SKM-1 (cell line): ENCODE results near the gene MBNL2.

Experiments used
- DNase-seq: peaks from one replicate; lab custom pipeline; 2025; ENCODE audit not compliant: unreplicated experiment; lab: John Stamatoyannopoulos, UW

Gene MBNL2

GRCh38 chr13:97250560-97250959, 28.4 kb downstream of the MBNL2 start:
- DNase-seq: no peak

- no peak for DNase-seq
These were observed 30.6 kb downstream of the MBNL2 start for GRCh38 chr13:97252735-97253134.

GRCh38 chr13:97253581-97254293, 31.6 kb downstream of the MBNL2 start:
- DNase-seq: no peak

- no peak for DNase-seq
These were observed 32.7 kb downstream of the MBNL2 start for GRCh38 chr13:97254816-97255215.

GRCh38 chr13:97255515-97256021, 33.4 kb downstream of the MBNL2 start:
- DNase-seq: no peak

GRCh38 chr13:97256343-97256783, 34.2 kb downstream of the MBNL2 start:
- no peak for DNase-seq

- DNase-seq: no peak
These were observed 35.2 kb downstream of the MBNL2 start for GRCh38 chr13:97257228-97257755.

- DNase-seq: no peak
These were observed 36.0 kb downstream of the MBNL2 start for GRCh38 chr13:97257800-97258799.

GRCh38 chr13:97258801-97259200, 36.7 kb downstream of the MBNL2 start:
- no peak for DNase-seq

- DNase-seq: no peak
These were observed 37.3 kb downstream of the MBNL2 start for GRCh38 chr13:97259410-97259797.

- DNase-seq: no peak
These were observed 37.9 kb downstream of the MBNL2 start for GRCh38 chr13:97259798-97260714.

GRCh38 chr13:97261254-97262005, 39.3 kb downstream of the MBNL2 start:
- no peak for DNase-seq

- no peak for DNase-seq
These were observed 39.9 kb downstream of the MBNL2 start for GRCh38 chr13:97262058-97262457.

- no peak for DNase-seq
These were observed 41.0 kb downstream of the MBNL2 start for GRCh38 chr13:97263160-97263559.

- no peak for DNase-seq
These were observed 42.5 kb downstream of the MBNL2 start for GRCh38 chr13:97264663-97265062.

GRCh38 chr13:97266332-97266731, 44.2 kb downstream of the MBNL2 start:
- DNase-seq: no peak

- no peak for DNase-seq
These were observed 44.8 kb downstream of the MBNL2 start for GRCh38 chr13:97266772-97267417.

- no peak for DNase-seq
These were observed 45.4 kb downstream of the MBNL2 start for GRCh38 chr13:97267418-97268059.

- no peak for DNase-seq
These were observed 46.6 kb downstream of the MBNL2 start for GRCh38 chr13:97268772-97269171.
